Dendritic cell treated with granulocyte-macrophage colony-stimulating factor and Interleukin-4, amounts not matched to agents 40 ng/mL and 50 ng/mL, for 4 days (primary cell): ENCODE measurements around the gene ARHGAP29.

Experiments used
- H3K27ac Mint-ChIP-seq: one replicate; pipeline ENCODE4 v1.8.0; 2022; ENCODE audit warnings: mild to moderate bottlenecking, mixed read lengths
- H3K27me3 Mint-ChIP-seq: one replicate; pipeline ENCODE4 v1.8.0; 2022; ENCODE audit warnings: mild to moderate bottlenecking, mixed read lengths
- H3K36me3 Mint-ChIP-seq: one replicate; pipeline ENCODE4 v1.8.0; 2022; ENCODE audit warnings: low read depth, mixed read lengths
- H3K4me1 Mint-ChIP-seq: one replicate; pipeline ENCODE4 v1.8.0; 2022; ENCODE audit warnings: low read depth, mixed read lengths
- H3K4me3 Mint-ChIP-seq: one replicate; pipeline ENCODE4 v1.8.0; 2022; ENCODE audit warnings: mild to moderate bottlenecking, moderate library complexity, mixed read lengths
- H3K9me3 Mint-ChIP-seq: one replicate; pipeline ENCODE4 v1.8.0; 2022; ENCODE audit warnings: mixed read lengths
- intact Hi-C: fragments of 100-400 bp; cut with micrococcal nuclease; formaldehyde crosslinking; loops from one replicate; pipeline ENCODE4 v1.15.0; 2022

The ARHGAP29 gene

GRCh38 chr1:94237291-94238226 is at the start of gene ARHGAP29:
Gene ARHGAP29 (minus strand): TSS chr1:94237584. CDS start chr1:94231611, 5,973 bp downstream.
- Mint-ChIP-seq H3K27ac (no peak within 1 kb of the TSS), H3K9me3 (no peaks in the 10 kb centered on the region), H3K4me3 (peak within 1 kb of the TSS; percentile 76), H3K36me3 (no peaks in the 10 kb centered on the region), H3K27me3 (peaks cover 77% of the 10 kb centered on the region), H3K4me1 (peaks cover 20% of the 10 kb centered on the region)
- intact Hi-C loops: no loop called here

- Mint-ChIP-seq H3K36me3 (no peaks in the 10 kb centered on the region), H3K27ac (no peak overlapping the region), H3K4me1 (peaks cover 6% of the 10 kb centered on the region), H3K27me3 (peaks cover 32% of the 10 kb centered on the region), H3K4me3 (no peak overlapping the region), H3K9me3 (no peaks in the 10 kb centered on the region)
- intact Hi-C loops: no loop called here
Observed at GRCh38 chr1:94286864-94287437, 49.6 kb upstream of the ARHGAP29 start.

- H3K9me3 Mint-ChIP-seq: no peaks in the 10 kb centered on the region
- H3K4me3 Mint-ChIP-seq: no peak overlapping the region
- no peaks in the 10 kb centered on the region for H3K36me3 Mint-ChIP-seq
- peaks cover 6% of the 10 kb centered on the region for H3K4me1 Mint-ChIP-seq
- H3K27ac Mint-ChIP-seq: peak overlapping the region; percentile 12
- peaks cover 27% of the 10 kb centered on the region for H3K27me3 Mint-ChIP-seq
- intact Hi-C loops: no loop called here
Observed at GRCh38 chr1:94285031-94285654, 47.8 kb upstream of the ARHGAP29 start.

- no peak overlapping the region for H3K4me3 Mint-ChIP-seq
Observed at GRCh38 chr1:94284476-94284875, 47.1 kb upstream of the ARHGAP29 start.

GRCh38 chr1:94283462-94283861 is 46.1 kb upstream of the ARHGAP29 start:
- Mint-ChIP-seq H3K36me3 (no peaks in the 10 kb centered on the region), H3K4me1 (peaks cover 6% of the 10 kb centered on the region), H3K27ac (no peak overlapping the region), H3K4me3 (no peak overlapping the region), H3K9me3 (no peaks in the 10 kb centered on the region), H3K27me3 (peaks cover 23% of the 10 kb centered on the region)
- intact Hi-C loops: no loop called here

More at GRCh38 chr1:94284476-94284875, 47.1 kb upstream of the ARHGAP29 start:
- peaks cover 26% of the 10 kb centered on the region for H3K27me3 Mint-ChIP-seq
- intact Hi-C loops: no loop called here
- H3K9me3 Mint-ChIP-seq: no peaks in the 10 kb centered on the region
- H3K4me1 Mint-ChIP-seq: peaks cover 6% of the 10 kb centered on the region
- H3K36me3 Mint-ChIP-seq: no peaks in the 10 kb centered on the region
- no peak overlapping the region for H3K27ac Mint-ChIP-seq

- intact Hi-C loops: no loop called here
- no peak overlapping the region for H3K4me3 Mint-ChIP-seq
- H3K9me3 Mint-ChIP-seq: no peaks in the 10 kb centered on the region
- H3K27me3 Mint-ChIP-seq: peaks cover 21% of the 10 kb centered on the region
- peaks cover 6% of the 10 kb centered on the region for H3K4me1 Mint-ChIP-seq
- H3K36me3 Mint-ChIP-seq: no peaks in the 10 kb centered on the region
- no peak overlapping the region for H3K27ac Mint-ChIP-seq
Observed at GRCh38 chr1:94282143-94282711, 44.8 kb upstream of the ARHGAP29 start.

GRCh38 chr1:94281361-94282142 is 44.2 kb upstream of the ARHGAP29 start:
- intact Hi-C loops: no loop called here
- H3K36me3 Mint-ChIP-seq: no peaks in the 10 kb centered on the region
- H3K9me3 Mint-ChIP-seq: no peaks in the 10 kb centered on the region
- no peak overlapping the region for H3K27ac Mint-ChIP-seq
- H3K27me3 Mint-ChIP-seq: peaks cover 21% of the 10 kb centered on the region
- peaks cover 6% of the 10 kb centered on the region for H3K4me1 Mint-ChIP-seq
- no peak overlapping the region for H3K4me3 Mint-ChIP-seq

GRCh38 chr1:94280541-94280940 is 43.2 kb upstream of the ARHGAP29 start:
- Mint-ChIP-seq H3K27ac (no peak overlapping the region), H3K4me3 (no peak overlapping the region), H3K9me3 (no peaks in the 10 kb centered on the region), H3K27me3 (peaks cover 25% of the 10 kb centered on the region), H3K36me3 (no peaks in the 10 kb centered on the region), H3K4me1 (peaks cover 6% of the 10 kb centered on the region)
- intact Hi-C loops: no loop called here

- intact Hi-C loops: no loop called here
- H3K36me3 Mint-ChIP-seq: no peaks in the 10 kb centered on the region
- H3K4me1 Mint-ChIP-seq: no peaks in the 10 kb centered on the region
- no peaks in the 10 kb centered on the region for H3K9me3 Mint-ChIP-seq
- H3K4me3 Mint-ChIP-seq: no peak overlapping the region
- H3K27ac Mint-ChIP-seq: no peak overlapping the region
- H3K27me3 Mint-ChIP-seq: peaks cover 20% of the 10 kb centered on the region
Observed at GRCh38 chr1:94279462-94279861, 42.1 kb upstream of the ARHGAP29 start.

GRCh38 chr1:94279038-94279437 is 41.7 kb upstream of the ARHGAP29 start:
- Mint-ChIP-seq H3K36me3 (no peaks in the 10 kb centered on the region), H3K4me3 (no peak overlapping the region), H3K4me1 (no peaks in the 10 kb centered on the region), H3K27me3 (peaks cover 18% of the 10 kb centered on the region), H3K9me3 (no peaks in the 10 kb centered on the region), H3K27ac (no peak overlapping the region)
- intact Hi-C loops: no loop called here

- H3K9me3 Mint-ChIP-seq: no peaks in the 10 kb centered on the region
Observed at GRCh38 chr1:94276988-94277434, 39.6 kb upstream of the ARHGAP29 start.

GRCh38 chr1:94275083-94275482 is 37.7 kb upstream of the ARHGAP29 start:
- Mint-ChIP-seq H3K36me3 (no peaks in the 10 kb centered on the region), H3K27me3 (peaks cover 11% of the 10 kb centered on the region), H3K27ac (no peak overlapping the region), H3K9me3 (no peaks in the 10 kb centered on the region), H3K4me1 (peaks cover 5% of the 10 kb centered on the region), H3K4me3 (no peak overlapping the region)
- intact Hi-C loops: no loop called here

More at GRCh38 chr1:94276988-94277434, 39.6 kb upstream of the ARHGAP29 start:
- no peaks in the 10 kb centered on the region for H3K36me3 Mint-ChIP-seq
- intact Hi-C loops: no loop called here
- peaks cover 5% of the 10 kb centered on the region for H3K4me1 Mint-ChIP-seq
- peaks cover 13% of the 10 kb centered on the region for H3K27me3 Mint-ChIP-seq
- H3K4me3 Mint-ChIP-seq: no peak overlapping the region
- H3K27ac Mint-ChIP-seq: no peak overlapping the region

GRCh38 chr1:94274561-94274960 is 37.2 kb upstream of the ARHGAP29 start:
- no peaks in the 10 kb centered on the region for H3K9me3 Mint-ChIP-seq
- peaks cover 10% of the 10 kb centered on the region for H3K27me3 Mint-ChIP-seq
- intact Hi-C loops: no loop called here
- no peaks in the 10 kb centered on the region for H3K36me3 Mint-ChIP-seq
- H3K27ac Mint-ChIP-seq: no peak overlapping the region
- H3K4me3 Mint-ChIP-seq: no peak overlapping the region
- H3K4me1 Mint-ChIP-seq: peaks cover 5% of the 10 kb centered on the region
